A673 (cell line): ENCODE measurements around the gene MYMK. TPM values are rescaled to one million over a fixed set of nuclear protein-coding genes. Genes with fewer than 3 reads are reported as not detected.

Experiments used
- BruUV-seq: library from RNA; stranded (reverse); fragments of 400-500 nt; replicated peaks from 2 replicates; lab custom pipeline; 2021; lab: Mats Ljungman, UMichigan
- CTCF ChIA-PET: fragments of 300-600 bp; sonication (Branson Sonifier 250); formaldehyde crosslinking; loops from one replicate; lab custom pipeline; 2022; ENCODE audit warnings: antibody characterized with exemption; lab: Charles Lee
- POLR2A ChIA-PET: fragments of 300-600 bp; sonication (Branson Sonifier 250); formaldehyde crosslinking; loops from one replicate; lab custom pipeline; 2022; ENCODE audit warnings: antibody characterized with exemption; ENCODE audit not compliant: low non-redundant PET; lab: Charles Lee
- DNase-seq: peaks from one replicate; pipeline ENCODE4 v3.0.0-alpha.2; 2015; ENCODE audit warnings: low spot score
- H3K27ac ChIP-seq: fragments of 200-600 bp; sonication (generic); 2 replicates; pipeline ENCODE4 v1.5.1; 2016; ENCODE audit warnings: mixed run types, low read depth, mild to moderate bottlenecking, mixed read lengths, antibody characterized with exemption, low read length; ENCODE audit not compliant: poor library complexity, severe bottlenecking
- H3K27me3 ChIP-seq: fragments of 200-600 bp; sonication (generic); replicated peaks from 2 replicates; pipeline ENCODE4 v1.6.1; 2017; ENCODE audit warnings: mixed run types, low read depth, mild to moderate bottlenecking, mixed read lengths, antibody characterized with exemption, low read length; ENCODE audit not compliant: insufficient read depth, poor library complexity
- H3K36me3 ChIP-seq: fragments of 200-600 bp; sonication (generic); 2 replicates; pipeline ENCODE4 v1.6.1; 2016; ENCODE audit warnings: mixed run types, mild to moderate bottlenecking, mixed read lengths, antibody characterized with exemption, low read length; ENCODE audit not compliant: insufficient read depth, poor library complexity, severe bottlenecking
- H3K4me1 ChIP-seq: fragments of 200-600 bp; sonication (generic); 2 replicates; pipeline ENCODE4 v1.6.1; 2017; ENCODE audit warnings: mixed run types, mild to moderate bottlenecking, mixed read lengths, antibody characterized with exemption, low read length; ENCODE audit not compliant: insufficient read depth, poor library complexity, severe bottlenecking
- H3K4me3 ChIP-seq: fragments of 200-600 bp; sonication (generic); 2 replicates; pipeline ENCODE4 v1.5.1; 2016; ENCODE audit warnings: low read depth, mixed run types, mild to moderate bottlenecking, mixed read lengths, low read length; ENCODE audit not compliant: poor library complexity, severe bottlenecking
- H3K9me3 ChIP-seq: fragments of 200-600 bp; sonication (generic); 2 replicates; pipeline ENCODE4 v1.6.1; 2016; ENCODE audit warnings: mixed run types, low read depth, mild to moderate bottlenecking, mixed read lengths, antibody characterized with exemption, low read length; ENCODE audit not compliant: poor library complexity, severe bottlenecking
- EZH2 ChIP-seq: fragments of 200-600 bp; sonication (generic); IDR thresholded peaks from 2 replicates; pipeline ENCODE4 v1.6.1; 2017; ENCODE audit warnings: borderline replicate concordance, low read depth, mild to moderate bottlenecking, mixed read lengths, antibody characterized with exemption, low read length; ENCODE audit not compliant: poor library complexity, severe bottlenecking
- intact Hi-C: fragments of 100-400 bp; cut with micrococcal nuclease; formaldehyde crosslinking; loops from one replicate; pipeline ENCODE4 v1.10.0; 2022; ENCODE audit not compliant: unreplicated experiment
- total RNA-seq: library from RNA; stranded (reverse); gene quantifications from 2 replicates; pipeline ENCODE4 v1.2.3, GENCODE V29; 2021
- TF ChIP-seq, protein P1 (sequence below): fragments of 300-800, 200-600 bp; sonication (generic); conservative IDR thresholded peaks from 2 replicates; pipeline ENCODE4 v1.5.1; 2017; ENCODE audit warnings: low read depth, mild to moderate bottlenecking, antibody characterized with exemption, low read length, moderate library complexity, mixed read lengths

MYMK gene
- total RNA-seq, 1 experiment from 2014 or later, result not detected

DNA sequence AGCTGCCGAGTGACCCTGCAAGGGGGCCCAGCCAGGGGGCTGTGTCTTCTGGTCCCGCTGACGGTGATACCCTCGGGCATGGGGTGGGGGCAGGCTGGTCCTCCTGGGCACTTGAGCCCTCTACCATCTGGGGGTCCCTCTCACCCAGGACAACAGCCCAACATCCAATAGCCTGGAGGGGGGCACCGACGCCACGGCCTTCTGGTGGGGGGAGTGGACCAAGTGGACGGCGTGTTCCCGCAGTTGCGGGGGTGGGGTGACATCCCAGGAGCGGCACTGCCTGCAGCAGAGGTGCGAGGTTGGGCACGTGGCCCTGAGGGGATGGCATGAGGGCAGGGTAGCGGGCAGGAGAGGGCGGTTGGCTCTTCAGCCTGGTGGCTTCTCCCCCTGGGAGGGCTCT, 12.5 kb upstream of the MYMK start:
- ChIA-PET POLR2A (no interaction called here), CTCF (no interaction called here)
- Histone ChIP-seq H3K9me3 (no peaks in the 10 kb centered on the region), H3K4me1 (peaks cover 5% of the 10 kb centered on the region), H3K27me3 (no peaks in the 10 kb centered on the region), H3K27ac (no peak overlapping the region), H3K36me3 (no peaks in the 10 kb centered on the region), H3K4me3 (no peak overlapping the region)
- BruUV-seq, result no TSS peak
- TF ChIP-seq EZH2, result no peak
- TF ChIP-seq, protein P1, sequence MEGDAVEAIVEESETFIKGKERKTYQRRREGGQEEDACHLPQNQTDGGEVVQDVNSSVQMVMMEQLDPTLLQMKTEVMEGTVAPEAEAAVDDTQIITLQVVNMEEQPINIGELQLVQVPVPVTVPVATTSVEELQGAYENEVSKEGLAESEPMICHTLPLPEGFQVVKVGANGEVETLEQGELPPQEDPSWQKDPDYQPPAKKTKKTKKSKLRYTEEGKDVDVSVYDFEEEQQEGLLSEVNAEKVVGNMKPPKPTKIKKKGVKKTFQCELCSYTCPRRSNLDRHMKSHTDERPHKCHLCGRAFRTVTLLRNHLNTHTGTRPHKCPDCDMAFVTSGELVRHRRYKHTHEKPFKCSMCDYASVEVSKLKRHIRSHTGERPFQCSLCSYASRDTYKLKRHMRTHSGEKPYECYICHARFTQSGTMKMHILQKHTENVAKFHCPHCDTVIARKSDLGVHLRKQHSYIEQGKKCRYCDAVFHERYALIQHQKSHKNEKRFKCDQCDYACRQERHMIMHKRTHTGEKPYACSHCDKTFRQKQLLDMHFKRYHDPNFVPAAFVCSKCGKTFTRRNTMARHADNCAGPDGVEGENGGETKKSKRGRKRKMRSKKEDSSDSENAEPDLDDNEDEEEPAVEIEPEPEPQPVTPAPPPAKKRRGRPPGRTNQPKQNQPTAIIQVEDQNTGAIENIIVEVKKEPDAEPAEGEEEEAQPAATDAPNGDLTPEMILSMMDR, result no peak
- intact Hi-C loops, result no loop called here
- DNase-seq, result no peak

DNA sequence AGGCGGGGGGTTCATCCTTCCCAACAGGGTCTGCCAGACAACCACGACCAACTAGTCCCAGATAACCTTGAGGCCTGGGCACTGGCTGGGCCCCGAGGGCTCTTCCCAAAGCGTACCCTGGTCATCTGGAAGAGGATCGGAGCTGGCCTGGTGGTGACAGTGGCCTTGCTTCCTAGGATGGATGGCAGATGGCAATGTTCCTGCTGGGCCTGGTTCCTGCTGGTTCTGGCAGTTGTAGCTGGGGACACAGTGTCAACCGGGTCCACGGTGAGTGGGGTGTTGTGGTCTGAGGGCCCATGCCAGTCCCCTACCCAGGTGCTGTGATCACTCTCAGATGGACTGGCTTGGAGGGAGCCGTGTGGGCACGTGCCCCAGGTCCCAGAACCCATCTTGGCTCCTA, 11.8 kb upstream of the MYMK start:
- H3K4me3 ChIP-seq, result no peak overlapping the region
- TF ChIP-seq, protein P1, result no peak
- TF ChIP-seq EZH2, result no peak
- H3K27ac ChIP-seq, result no peak overlapping the region
- H3K36me3 ChIP-seq, result no peaks in the 10 kb centered on the region
- no peaks in the 10 kb centered on the region for H3K9me3 ChIP-seq
- H3K27me3 ChIP-seq, result no peaks in the 10 kb centered on the region
- ChIA-PET CTCF (no interaction called here), POLR2A (no interaction called here)
- peaks cover 5% of the 10 kb centered on the region for H3K4me1 ChIP-seq
- intact Hi-C loops, result no loop called here
- no peak for DNase-seq
- BruUV-seq, result no TSS peak

DNA sequence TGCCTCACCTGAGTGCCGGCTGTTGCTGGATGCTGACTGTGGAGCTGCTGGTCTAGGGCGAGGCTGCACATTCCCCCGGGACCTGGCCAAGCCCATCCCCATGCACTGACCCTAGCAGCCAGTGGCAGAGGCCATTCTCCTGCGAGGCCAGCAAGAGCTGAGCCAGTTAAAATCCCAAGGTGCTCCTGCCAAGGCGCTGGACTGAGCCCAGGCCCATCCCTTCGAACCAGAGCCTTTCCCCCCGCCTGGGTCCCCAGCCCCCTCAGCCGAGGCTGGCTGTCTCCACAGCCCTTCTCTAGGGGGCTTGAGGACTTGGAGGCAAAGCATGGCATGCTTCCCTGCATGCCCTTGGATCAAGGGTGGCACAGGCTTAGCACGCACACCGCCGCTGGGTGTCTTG, 11.3 kb upstream of the MYMK start:
- Histone ChIP-seq H3K27ac (no peak overlapping the region), H3K4me3 (no peak overlapping the region), H3K27me3 (no peaks in the 10 kb centered on the region), H3K4me1 (peaks cover 5% of the 10 kb centered on the region), H3K9me3 (no peaks in the 10 kb centered on the region), H3K36me3 (no peaks in the 10 kb centered on the region)
- no TSS peak for BruUV-seq
- intact Hi-C loops, result no loop called here
- DNase-seq, result no peak
- ChIA-PET POLR2A (no interaction called here), CTCF (no interaction called here)
- no peak for TF ChIP-seq EZH2
- TF ChIP-seq, protein P1, result no peak
